Endothelial cell of umbilical vein (primary cell): ENCODE results near the gene ARNT2.

Experiments
- EZH2 ChIP-seq: IDR thresholded peaks from 2 replicates; pipeline ENCODE4 v1.6.1; 2012; ENCODE audit warnings: borderline replicate concordance, low read depth, mild to moderate bottlenecking, moderate library complexity, low read length, inconsistent platforms; ENCODE audit not compliant: severe bottlenecking
- TF ChIP-seq, protein P1 (sequence below), 2 donors: IDR thresholded peaks; 1 replicate in 1 of 2; 2 replicates in 1 of 2; pipeline ENCODE4 v1.5.1; 2011; ENCODE audit warnings: low read length in 2 of 2, mild to moderate bottlenecking in 2 of 2, moderate library complexity in 2 of 2, control low read depth in 1 of 2, inconsistent platforms in 1 of 2, low read depth in 1 of 2; ENCODE audit not compliant: insufficient read depth in 1 of 2; ENCODE audit errors: extremely low read depth in 1 of 2

DNA sequence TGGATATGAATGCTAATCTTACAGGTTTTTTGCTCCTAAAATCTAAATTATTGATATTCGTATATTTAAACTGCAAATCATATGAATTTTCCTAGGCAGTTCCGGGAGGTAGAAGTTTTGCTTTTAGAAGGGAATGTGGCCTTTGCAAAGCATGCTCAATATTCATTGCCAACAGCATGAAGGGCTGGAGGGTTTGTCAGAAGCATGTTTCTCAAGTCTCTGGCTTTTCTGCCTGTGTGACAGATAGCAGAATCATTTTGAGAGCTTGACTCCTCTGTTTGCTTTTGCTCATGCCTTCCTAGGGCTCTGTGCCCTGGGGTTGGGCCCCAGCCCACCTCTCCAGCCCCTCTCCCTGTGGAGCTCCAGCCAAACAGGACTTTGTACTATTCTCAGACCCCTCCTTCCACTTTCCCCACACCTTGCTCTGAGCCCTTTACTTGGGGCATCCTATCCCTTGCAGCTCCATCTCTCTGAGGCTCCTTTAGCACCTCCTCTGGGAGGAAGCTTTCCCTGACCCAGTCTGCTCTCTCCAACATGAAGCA lies 91.3 kb downstream of the ARNT2 start:
- TF ChIP-seq, protein P1, sequence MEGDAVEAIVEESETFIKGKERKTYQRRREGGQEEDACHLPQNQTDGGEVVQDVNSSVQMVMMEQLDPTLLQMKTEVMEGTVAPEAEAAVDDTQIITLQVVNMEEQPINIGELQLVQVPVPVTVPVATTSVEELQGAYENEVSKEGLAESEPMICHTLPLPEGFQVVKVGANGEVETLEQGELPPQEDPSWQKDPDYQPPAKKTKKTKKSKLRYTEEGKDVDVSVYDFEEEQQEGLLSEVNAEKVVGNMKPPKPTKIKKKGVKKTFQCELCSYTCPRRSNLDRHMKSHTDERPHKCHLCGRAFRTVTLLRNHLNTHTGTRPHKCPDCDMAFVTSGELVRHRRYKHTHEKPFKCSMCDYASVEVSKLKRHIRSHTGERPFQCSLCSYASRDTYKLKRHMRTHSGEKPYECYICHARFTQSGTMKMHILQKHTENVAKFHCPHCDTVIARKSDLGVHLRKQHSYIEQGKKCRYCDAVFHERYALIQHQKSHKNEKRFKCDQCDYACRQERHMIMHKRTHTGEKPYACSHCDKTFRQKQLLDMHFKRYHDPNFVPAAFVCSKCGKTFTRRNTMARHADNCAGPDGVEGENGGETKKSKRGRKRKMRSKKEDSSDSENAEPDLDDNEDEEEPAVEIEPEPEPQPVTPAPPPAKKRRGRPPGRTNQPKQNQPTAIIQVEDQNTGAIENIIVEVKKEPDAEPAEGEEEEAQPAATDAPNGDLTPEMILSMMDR (IDR thresholded peaks at IDR 0.05; ENCODE audit: extremely low read depth in 1 of 2, insufficient read depth in 1 of 2, low read depth in 1 of 2, low read length in 2 of 2) = no peak
- TF ChIP-seq EZH2 = no peak
